Activated CD4-positive, CD25-positive, alpha-beta regulatory T cell treated with anti-CD3 and anti-CD28 coated beads, Interleukin-2, amount 50 U/mL, for 72 hours (primary cell): ENCODE measurements around the gene PHKG2.
"Not testable (repeated sequence)": the region's sequence is repeated elsewhere in the genome, so short reads cannot be mapped to it uniquely, and the experiment has no call there.

Experiments used
- DNase-seq: peaks from one replicate; pipeline ENCODE4 v3.0.0; 2021

PHKG2 gene

GRCh38 chr16:30747799-30748633 lies at the start of gene PHKG2:
Gene PHKG2, plus strand, starts transcription at chr16:30748425. Its CDS starts 396 bp downstream, at chr16:30748821.
- peak; percentile 97 for DNase-seq

GRCh38 chr16:30698816-30699614 lies 49.2 kb upstream of the PHKG2 start, which contains the start of gene SRCAP:
Gene SRCAP, plus strand, starts transcription at chr16:30699171. Its CDS starts 1,654 bp downstream, at chr16:30700825.
- peak; percentile 90 for DNase-seq

GRCh38 chr16:30699615-30700099 lies 48.6 kb upstream of the PHKG2 start:
- DNase-seq: no peak

GRCh38 chr16:30700491-30700890 lies 47.7 kb upstream of the PHKG2 start:
- DNase-seq: no peak

GRCh38 chr16:30700971-30701370 lies 47.3 kb upstream of the PHKG2 start:
- no peak for DNase-seq

- DNase-seq: not testable (repeated sequence)
Observed at GRCh38 chr16:30703071-30703470, 45.2 kb upstream of the PHKG2 start.

GRCh38 chr16:30703971-30704370 lies 44.3 kb upstream of the PHKG2 start:
- DNase-seq: no peak

GRCh38 chr16:30706046-30706445 lies 42.2 kb upstream of the PHKG2 start:
- DNase-seq: no peak

- DNase-seq: no peak
Observed at GRCh38 chr16:30710971-30711370, 37.3 kb upstream of the PHKG2 start.

GRCh38 chr16:30711712-30712111 lies 36.5 kb upstream of the PHKG2 start:
- DNase-seq: no peak

- no peak for DNase-seq
Observed at GRCh38 chr16:30715750-30716445, 32.3 kb upstream of the PHKG2 start.

- DNase-seq: no peak
Observed at GRCh38 chr16:30720086-30720485, 28.1 kb upstream of the PHKG2 start.

GRCh38 chr16:30720694-30721093 lies 27.5 kb upstream of the PHKG2 start:
- no peak for DNase-seq

GRCh38 chr16:30721167-30721566 lies 27.1 kb upstream of the PHKG2 start:
- no peak for DNase-seq

- no peak for DNase-seq
Observed at GRCh38 chr16:30721606-30722005, 26.6 kb upstream of the PHKG2 start.

GRCh38 chr16:30722443-30722842 lies 25.8 kb upstream of the PHKG2 start:
- DNase-seq: no peak

GRCh38 chr16:30722916-30723315 lies 25.3 kb upstream of the PHKG2 start:
- no peak for DNase-seq

GRCh38 chr16:30723725-30724355 lies 24.4 kb upstream of the PHKG2 start:
- DNase-seq: no peak

GRCh38 chr16:30724641-30725417 lies 23.4 kb upstream of the PHKG2 start:
- DNase-seq: no peak

- DNase-seq: no peak
Observed at GRCh38 chr16:30725418-30725792, 22.8 kb upstream of the PHKG2 start.

- no peak for DNase-seq
Observed at GRCh38 chr16:30728321-30728720, 19.9 kb upstream of the PHKG2 start.
